BLaER1 (cell line): ENCODE data around the gene IL22.

Experiments
- H3K27ac ChIP-seq: shearing (Covaris generic); formaldehyde crosslinking; 2 replicates; pipeline ENCODE4 v1.8.1; 2022
- H3K27me3 ChIP-seq: shearing (Covaris generic); formaldehyde crosslinking; 2 replicates; pipeline ENCODE4 v1.8.1; 2022
- H3K36me3 ChIP-seq: shearing (Covaris generic); formaldehyde crosslinking; 2 replicates; pipeline ENCODE4 v1.8.1; 2022
- H3K4me1 ChIP-seq: shearing (Covaris generic); formaldehyde crosslinking; 2 replicates; pipeline ENCODE4 v1.8.1; 2022
- H3K4me2 ChIP-seq: shearing (Covaris generic); formaldehyde crosslinking; 2 replicates; pipeline ENCODE4 v1.8.1; 2022
- H3K4me3 ChIP-seq: shearing (Covaris generic); formaldehyde crosslinking; 2 replicates; pipeline ENCODE4 v1.8.1; 2022
- H3K9ac ChIP-seq: shearing (Covaris generic); formaldehyde crosslinking; 2 replicates; pipeline ENCODE4 v1.8.1; 2022
- H3K9me3 ChIP-seq: shearing (Covaris generic); formaldehyde crosslinking; 2 replicates; pipeline ENCODE4 v1.8.1; 2022
- H4K20me1 ChIP-seq: shearing (Covaris generic); formaldehyde crosslinking; 2 replicates; pipeline ENCODE4 v1.8.1; 2022
- Cebpa-rat ChIP-seq: shearing (Covaris generic); IDR thresholded peaks from 2 replicates; pipeline ENCODE4 v1.8.1; 2022

IL22 gene

DNA sequence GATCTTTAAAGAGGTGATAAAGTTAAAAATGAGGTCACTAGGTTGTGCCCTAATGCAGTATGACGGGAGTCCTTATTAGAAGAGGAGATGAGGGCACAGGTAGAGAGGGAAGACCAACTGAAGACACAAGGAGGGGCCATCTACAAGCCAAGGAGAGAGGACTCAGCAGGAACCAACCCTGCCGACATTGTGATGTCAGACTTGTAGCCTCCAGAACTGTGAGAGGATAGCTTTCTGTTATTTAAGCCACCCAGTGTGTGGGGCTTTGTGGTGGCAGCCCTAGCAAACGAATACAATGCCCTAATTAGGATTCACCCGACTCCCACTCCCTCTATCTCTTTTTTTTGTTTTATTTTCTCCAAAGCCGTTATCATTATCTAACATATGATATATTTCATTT is 19.9 kb downstream of the IL22 start:
- TF ChIP-seq Cebpa-rat, result no peak
- Histone ChIP-seq H3K27me3 (no peaks in the 10 kb centered on the region), H3K9ac (no peak overlapping the region), H3K4me2 (no peak overlapping the region), H3K4me1 (peaks cover 22% of the 10 kb centered on the region), H3K27ac (no peak overlapping the region), H3K9me3 (no peaks in the 10 kb centered on the region), H3K4me3 (no peak overlapping the region), H3K36me3 (no peaks in the 10 kb centered on the region), H4K20me1 (no peaks in the 10 kb centered on the region)

DNA sequence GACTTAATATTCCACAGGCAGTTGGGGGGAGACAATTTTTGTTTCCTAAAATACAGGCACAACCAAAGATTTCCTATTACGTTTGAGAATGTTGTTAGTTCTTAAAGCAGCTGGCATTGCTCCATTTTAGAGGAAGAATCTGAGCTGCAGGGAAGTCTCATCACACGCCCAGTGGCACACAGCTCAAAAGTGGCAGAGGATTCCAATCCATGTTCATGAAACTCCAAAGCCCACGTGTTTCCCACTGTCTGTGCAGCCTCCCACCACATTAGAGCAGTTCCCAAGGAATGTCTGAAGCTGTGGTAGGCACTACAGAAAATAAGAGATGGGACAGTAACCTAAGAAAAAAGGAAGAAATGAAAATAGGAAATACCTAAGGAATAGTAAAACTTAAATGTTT is 21.7 kb downstream of the IL22 start:
- H3K4me1 ChIP-seq, result peaks cover 7% of the 10 kb centered on the region
- H3K9me3 ChIP-seq, result no peaks in the 10 kb centered on the region
- no peak overlapping the region for H3K4me2 ChIP-seq
- H4K20me1 ChIP-seq, result no peaks in the 10 kb centered on the region
- H3K27me3 ChIP-seq, result no peaks in the 10 kb centered on the region
- no peak overlapping the region for H3K9ac ChIP-seq
- no peak overlapping the region for H3K27ac ChIP-seq
- no peak for TF ChIP-seq Cebpa-rat
- H3K4me3 ChIP-seq, result no peak overlapping the region
- no peaks in the 10 kb centered on the region for H3K36me3 ChIP-seq

GRCh38 chr12:68231229-68231628 is 22.2 kb downstream of the IL22 start:
- peaks cover 3% of the 10 kb centered on the region for H3K4me1 ChIP-seq
- no peak for TF ChIP-seq Cebpa-rat
- no peaks in the 10 kb centered on the region for H3K27me3 ChIP-seq
- no peak overlapping the region for H3K4me2 ChIP-seq
- no peak overlapping the region for H3K27ac ChIP-seq
- H3K9ac ChIP-seq, result no peak overlapping the region
- H3K36me3 ChIP-seq, result no peaks in the 10 kb centered on the region
- H3K9me3 ChIP-seq, result no peaks in the 10 kb centered on the region
- H4K20me1 ChIP-seq, result no peaks in the 10 kb centered on the region
- no peak overlapping the region for H3K4me3 ChIP-seq

GRCh38 chr12:68229956-68230355 is 23.4 kb downstream of the IL22 start:
- no peaks in the 10 kb centered on the region for H3K27me3 ChIP-seq
- H4K20me1 ChIP-seq, result no peaks in the 10 kb centered on the region
- no peaks in the 10 kb centered on the region for H3K4me1 ChIP-seq
- no peaks in the 10 kb centered on the region for H3K36me3 ChIP-seq
- no peak overlapping the region for H3K27ac ChIP-seq
- H3K4me3 ChIP-seq, result no peak overlapping the region
- no peak overlapping the region for H3K4me2 ChIP-seq
- no peak overlapping the region for H3K9ac ChIP-seq
- no peaks in the 10 kb centered on the region for H3K9me3 ChIP-seq
- no peak for TF ChIP-seq Cebpa-rat

DNA sequence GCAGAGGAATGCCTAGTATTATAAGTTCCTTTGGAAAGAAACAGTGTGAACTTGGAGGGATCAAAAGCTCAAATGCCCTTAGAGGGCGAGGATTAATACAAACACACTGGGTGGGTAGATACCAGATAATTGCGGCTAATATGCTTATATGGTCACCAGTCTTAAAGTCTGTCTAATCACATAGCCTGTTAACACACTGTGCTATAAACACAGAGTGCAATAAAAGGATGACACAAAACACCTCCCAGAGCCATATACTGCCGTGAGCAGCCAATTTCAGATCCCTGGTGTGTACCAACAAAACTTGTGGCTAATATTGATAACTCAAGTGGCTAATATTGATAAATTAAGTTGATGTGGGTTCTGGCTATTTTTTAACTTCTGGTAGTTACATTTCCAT is 26.0 kb downstream of the IL22 start:
- H3K9ac ChIP-seq, result no peak overlapping the region
- no peak for TF ChIP-seq Cebpa-rat
- H3K4me3 ChIP-seq, result no peak overlapping the region
- H3K36me3 ChIP-seq, result no peaks in the 10 kb centered on the region
- no peaks in the 10 kb centered on the region for H3K9me3 ChIP-seq
- H3K27ac ChIP-seq, result no peak overlapping the region
- H3K4me2 ChIP-seq, result no peak overlapping the region
- H4K20me1 ChIP-seq, result no peaks in the 10 kb centered on the region
- H3K27me3 ChIP-seq, result no peaks in the 10 kb centered on the region
- H3K4me1 ChIP-seq, result no peaks in the 10 kb centered on the region

GRCh38 chr12:68225576-68226476 is 27.6 kb downstream of the IL22 start, which contains the start of gene IL26:
TSS of gene IL26 (minus strand) at chr12:68225810. CDS start at chr12:68225756, 54 bp downstream.
- Histone ChIP-seq H4K20me1 (no peaks in the 10 kb centered on the region), H3K27me3 (no peaks in the 10 kb centered on the region), H3K27ac (no peak within 1 kb of the TSS), H3K4me2 (no peak within 1 kb of the TSS), H3K9ac (no peak within 1 kb of the TSS), H3K4me1 (no peaks in the 10 kb centered on the region), H3K4me3 (no peak within 1 kb of the TSS), H3K36me3 (no peaks in the 10 kb centered on the region), H3K9me3 (no peaks in the 10 kb centered on the region)
- TF ChIP-seq Cebpa-rat, result no peak

DNA sequence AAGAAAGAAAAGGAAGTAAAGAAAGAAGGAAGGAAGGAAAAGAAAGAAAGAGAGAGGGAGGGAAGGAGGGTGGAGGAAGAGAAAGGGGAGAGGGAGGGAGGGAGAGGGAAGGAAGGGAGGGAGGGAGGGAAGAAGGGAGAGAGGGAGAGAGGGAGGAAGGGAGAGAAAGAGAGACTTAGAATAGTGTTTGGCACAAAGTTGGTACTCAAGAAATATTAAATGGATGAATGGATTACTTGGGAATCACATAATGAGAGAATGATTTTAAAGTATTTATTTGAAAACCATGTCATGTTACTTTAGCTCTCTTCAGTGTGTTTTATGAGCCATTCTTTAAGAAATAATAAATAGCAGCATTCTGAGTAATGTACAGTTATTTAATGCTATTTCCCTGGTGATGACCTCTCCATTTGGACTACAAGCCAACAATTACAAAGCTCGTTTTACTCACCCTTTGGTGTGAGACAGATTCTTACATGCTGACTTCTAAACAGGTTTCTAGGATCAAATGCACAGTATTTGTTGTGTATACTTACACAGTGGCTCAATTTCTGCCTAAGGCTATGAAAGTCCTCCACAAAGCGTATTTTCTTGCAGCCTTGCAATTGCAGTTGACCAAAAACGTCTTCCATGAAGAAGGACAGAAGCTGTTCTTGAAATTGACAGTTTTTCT is 28.7 kb downstream of the IL22 start:
- no peak overlapping the region for H3K27ac ChIP-seq
- TF ChIP-seq Cebpa-rat, result no peak
- no peaks in the 10 kb centered on the region for H4K20me1 ChIP-seq
- H3K9ac ChIP-seq, result no peak overlapping the region
- H3K4me2 ChIP-seq, result no peak overlapping the region
- H3K4me3 ChIP-seq, result no peak overlapping the region
- H3K36me3 ChIP-seq, result no peaks in the 10 kb centered on the region
- H3K4me1 ChIP-seq, result no peaks in the 10 kb centered on the region
- no peaks in the 10 kb centered on the region for H3K9me3 ChIP-seq
- H3K27me3 ChIP-seq, result no peaks in the 10 kb centered on the region

DNA sequence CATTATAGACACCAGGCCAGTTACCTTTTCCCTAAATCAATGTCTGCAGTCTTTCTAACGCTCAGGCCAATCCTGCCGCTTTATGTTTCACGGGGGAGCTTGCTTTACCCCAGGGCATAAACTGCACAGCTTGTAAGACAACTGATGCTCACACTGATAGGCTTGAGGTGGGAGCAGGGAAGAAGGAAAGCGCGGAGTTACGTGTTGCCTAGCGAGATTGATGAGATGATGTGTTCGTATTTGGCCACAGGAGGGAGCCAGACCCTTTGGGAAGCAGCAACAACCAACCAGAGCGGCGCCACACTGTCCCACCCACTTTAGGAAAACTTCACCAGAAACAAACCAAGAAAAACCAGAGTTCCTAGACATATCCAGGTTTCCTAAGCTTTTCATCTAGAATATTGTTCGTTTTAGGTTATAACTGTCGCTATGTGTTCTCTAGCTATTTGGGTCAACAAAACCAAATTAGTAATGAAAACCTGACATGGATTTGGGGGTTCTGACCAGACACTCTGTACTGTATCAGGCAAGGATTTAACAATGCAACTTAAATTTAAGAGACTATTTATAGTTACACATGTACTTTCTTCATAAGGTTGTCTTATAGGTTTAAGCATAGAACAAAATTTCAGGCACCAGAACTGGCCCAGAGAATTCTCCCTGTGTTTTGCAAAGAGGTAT is 30.2 kb downstream of the IL22 start:
- Histone ChIP-seq H3K4me3 (no peak overlapping the region), H3K4me1 (no peaks in the 10 kb centered on the region), H3K4me2 (peak overlapping the region; percentile 16; the same call in 1 of the 2 replicates), H3K27ac (no peak overlapping the region), H3K9me3 (no peaks in the 10 kb centered on the region), H3K9ac (no peak overlapping the region), H3K27me3 (no peaks in the 10 kb centered on the region), H4K20me1 (no peaks in the 10 kb centered on the region), H3K36me3 (no peaks in the 10 kb centered on the region)
- no peak for TF ChIP-seq Cebpa-rat

- Histone ChIP-seq H3K4me1 (no peaks in the 10 kb centered on the region), H3K27ac (no peak overlapping the region), H4K20me1 (no peaks in the 10 kb centered on the region), H3K27me3 (no peaks in the 10 kb centered on the region), H3K9ac (no peak overlapping the region), H3K9me3 (no peaks in the 10 kb centered on the region), H3K36me3 (no peaks in the 10 kb centered on the region), H3K4me2 (no peak overlapping the region), H3K4me3 (no peak overlapping the region)
- no peak for TF ChIP-seq Cebpa-rat
Measured at GRCh38 chr12:68222326-68222725, 31.1 kb downstream of the IL22 start.

DNA sequence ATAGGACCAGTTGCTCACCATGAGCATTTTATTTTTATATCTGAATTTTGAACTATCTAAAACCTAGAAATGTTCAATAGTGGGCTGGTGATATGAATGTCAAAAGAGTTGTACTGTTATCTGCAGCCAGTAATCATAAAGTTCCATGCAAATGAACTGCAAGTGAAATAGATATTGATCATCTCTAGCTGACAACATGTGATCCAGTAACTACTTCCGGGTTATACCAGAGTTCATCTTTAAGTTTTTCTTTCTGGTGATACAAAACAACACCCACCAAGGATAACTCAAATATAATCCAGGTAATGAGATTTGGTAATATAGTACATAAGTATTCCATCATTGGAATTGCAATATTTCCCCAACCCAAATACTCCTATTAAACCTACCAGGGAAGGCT is 31.9 kb downstream of the IL22 start:
- H4K20me1 ChIP-seq, result no peaks in the 10 kb centered on the region
- H3K4me3 ChIP-seq, result no peak overlapping the region
- H3K9me3 ChIP-seq, result no peaks in the 10 kb centered on the region
- H3K9ac ChIP-seq, result no peak overlapping the region
- no peaks in the 10 kb centered on the region for H3K36me3 ChIP-seq
- no peak overlapping the region for H3K4me2 ChIP-seq
- H3K27ac ChIP-seq, result no peak overlapping the region
- H3K27me3 ChIP-seq, result no peaks in the 10 kb centered on the region
- H3K4me1 ChIP-seq, result no peaks in the 10 kb centered on the region
- no peak for TF ChIP-seq Cebpa-rat
